Glutamatergic neuron (in vitro differentiated cells): Measurements from ENCODE around the gene MYO15A. TPM values are rescaled to one million over a fixed set of nuclear protein-coding genes. Genes with fewer than 3 reads are reported as not detected.

Source experiments
- DNase-seq: peaks from one replicate; pipeline ENCODE4 v3.0.0; 2022
- H3K27ac Mint-ChIP-seq: one replicate; pipeline ENCODE4 v1.8.0; 2020; ENCODE audit warnings: mild to moderate bottlenecking, mixed read lengths, inconsistent platforms; ENCODE audit not compliant: unreplicated experiment
- H3K27me3 Mint-ChIP-seq: one replicate; pipeline ENCODE4 v1.8.0; 2020; ENCODE audit warnings: mild to moderate bottlenecking, moderate library complexity, mixed read lengths, inconsistent platforms; ENCODE audit not compliant: unreplicated experiment
- H3K36me3 Mint-ChIP-seq: one replicate; pipeline ENCODE4 v1.8.0; 2020; ENCODE audit warnings: mild to moderate bottlenecking, mixed read lengths, inconsistent platforms; ENCODE audit not compliant: unreplicated experiment
- H3K4me1 Mint-ChIP-seq: one replicate; pipeline ENCODE4 v1.8.0; 2020; ENCODE audit warnings: mild to moderate bottlenecking, low read depth, mixed read lengths, inconsistent platforms; ENCODE audit not compliant: unreplicated experiment
- H3K4me3 Mint-ChIP-seq: one replicate; pipeline ENCODE4 v1.8.0; 2020; ENCODE audit warnings: mild to moderate bottlenecking, mixed read lengths, inconsistent platforms; ENCODE audit not compliant: unreplicated experiment
- H3K9me3 Mint-ChIP-seq: one replicate; pipeline ENCODE4 v1.8.0; 2020; ENCODE audit warnings: mild to moderate bottlenecking, moderate library complexity, mixed read lengths, inconsistent platforms; ENCODE audit not compliant: unreplicated experiment
- CTCF ChIP-seq: fragments of 200-600 bp; sonication (generic); IDR thresholded peaks from one replicate; pipeline ENCODE4 v1.5.0; 2021; ENCODE audit not compliant: partially characterized antibody, unreplicated experiment
- total RNA-seq: library from RNA; stranded (reverse); fragmentation: NEBNext Ultra II Directional; extraction: Animal tissue kit (Norgen Biotek cat#: 25700); gene quantifications from one replicate; pipeline ENCODE4 v1.2.1, GENCODE V29; 2021; ENCODE audit not compliant: unreplicated experiment

The MYO15A gene
- total RNA-seq, 1 donor from 2014 or later, result 4.0 TPM

GRCh38 chr17:18120461-18121017 lies 12.0 kb downstream of the MYO15A start:
- H3K9me3 Mint-ChIP-seq, result peaks cover 7% of the 10 kb centered on the region
- DNase-seq, result no peak
- H3K36me3 Mint-ChIP-seq, result no peaks in the 10 kb centered on the region
- no peak for TF ChIP-seq CTCF
- H3K4me3 Mint-ChIP-seq, result no peak overlapping the region
- peaks cover 6% of the 10 kb centered on the region for H3K27me3 Mint-ChIP-seq
- peaks cover 3% of the 10 kb centered on the region for H3K4me1 Mint-ChIP-seq
- H3K27ac Mint-ChIP-seq, result no peak overlapping the region

- no peaks in the 10 kb centered on the region for H3K4me1 Mint-ChIP-seq
- H3K27me3 Mint-ChIP-seq, result peaks cover 3% of the 10 kb centered on the region
- H3K27ac Mint-ChIP-seq, result no peak overlapping the region
- DNase-seq, result no peak
- H3K36me3 Mint-ChIP-seq, result no peaks in the 10 kb centered on the region
- H3K4me3 Mint-ChIP-seq, result no peak overlapping the region
- peaks cover 5% of the 10 kb centered on the region for H3K9me3 Mint-ChIP-seq
- no peak for TF ChIP-seq CTCF
These were observed 12.8 kb downstream of the MYO15A start for GRCh38 chr17:18121144-18121910.

GRCh38 chr17:18122990-18123753 lies 14.6 kb downstream of the MYO15A start:
- Mint-ChIP-seq H3K27ac (no peak overlapping the region), H3K9me3 (peaks cover 4% of the 10 kb centered on the region), H3K4me3 (no peak overlapping the region), H3K27me3 (peaks cover 3% of the 10 kb centered on the region), H3K4me1 (no peaks in the 10 kb centered on the region), H3K36me3 (no peaks in the 10 kb centered on the region)
- no peak for TF ChIP-seq CTCF
- DNase-seq, result no peak

GRCh38 chr17:18124345-18125126 lies 16.0 kb downstream of the MYO15A start:
- Mint-ChIP-seq H3K27me3 (peaks cover 3% of the 10 kb centered on the region), H3K9me3 (peaks cover 4% of the 10 kb centered on the region), H3K27ac (no peak overlapping the region), H3K4me1 (no peaks in the 10 kb centered on the region), H3K36me3 (no peaks in the 10 kb centered on the region), H3K4me3 (no peak overlapping the region)
- no peak for DNase-seq
- TF ChIP-seq CTCF, result no peak
